SK-N-SH (cell line): ENCODE measurements around the gene TBC1D1. TPM values are rescaled to one million over a fixed set of nuclear protein-coding genes. Genes with fewer than 3 reads are reported as not detected.

ENCODE experiments used
- CTCF ChIA-PET: fragments of 300-600, 350-600 bp; formaldehyde crosslinking; extraction: SDS; loops from one replicate; lab custom pipeline; 2021; lab: Yijun Ruan, JAX
- POLR2A ChIA-PET: fragments of 350-600 bp; sonication (Branson Sonifier 250); formaldehyde crosslinking; extraction: SDS; loops from one replicate; lab custom pipeline; 2020; ENCODE audit warnings: antibody characterized with exemption, inconsistent platforms; lab: Yijun Ruan, JAX
- DNase-seq: peaks from one replicate; pipeline ENCODE4 v3.0.0; 2012
- H2AFZ ChIP-seq: fragments of 200-600 bp; sonication (generic); 2 replicates; pipeline ENCODE4 v1.8.1; 2016; ENCODE audit warnings: antibody characterized with exemption, mild to moderate bottlenecking, low read depth
- H3F3A ChIP-seq: fragments of 200-600 bp; sonication (generic); replicated peaks from 2 replicates; pipeline ENCODE3; 2016; ENCODE audit warnings: antibody characterized with exemption, mild to moderate bottlenecking; ENCODE audit not compliant: insufficient read depth
- H3K27ac ChIP-seq, 2 experiments: fragments of 200-500 bp in 1 of 2; fragments of 200-600 bp in 1 of 2; sonication (Bioruptor generic) in 1 of 2; sonication (generic), shearing (Covaris generic) in 1 of 2; 2 replicates each; pipeline versions ENCODE4 v1.5.1 to v1.6.1; 2014 to 2016; ENCODE audit warnings: low read depth in 2 of 2, inconsistent platforms in 1 of 2, low read length in 1 of 2, mild to moderate bottlenecking in 1 of 2, mixed read lengths in 1 of 2
- H3K27me3 ChIP-seq: fragments of 200-600 bp; sonication (generic), shearing (Covaris generic); 2 replicates; pipeline ENCODE4 v1.6.1; 2016; ENCODE audit warnings: mixed run types; ENCODE audit not compliant: insufficient read depth
- H3K36me3 ChIP-seq, 2 experiments: fragments of 200-500 bp in 1 of 2; fragments of 200-600 bp in 1 of 2; sonication (Bioruptor generic) in 1 of 2; sonication (generic) in 1 of 2; replicated peaks in 1 of 2; 2 replicates each; pipeline versions ENCODE3 to v1.5.1; 2014 to 2016; ENCODE audit warnings: low read length in 1 of 2, mild to moderate bottlenecking in 1 of 2; ENCODE audit not compliant: insufficient read depth in 2 of 2, control insufficient read depth in 1 of 2
- H3K4me1 ChIP-seq, 2 experiments: fragments of 200-500 bp in 1 of 2; fragments of 200-600 bp in 1 of 2; sonication (Bioruptor generic) in 1 of 2; sonication (generic), shearing (Covaris generic) in 1 of 2; 2 replicates each; pipeline versions ENCODE4 v1.5.1 to v1.6.1; 2014 to 2016; ENCODE audit warnings: low read depth in 1 of 2, low read length in 1 of 2, mixed run types in 1 of 2; ENCODE audit not compliant: insufficient read depth in 2 of 2, control insufficient read depth in 1 of 2
- H3K4me2 ChIP-seq: fragments of 200-600 bp; sonication (generic), shearing (Covaris generic); 2 replicates; pipeline ENCODE4 v1.6.1; 2017; ENCODE audit warnings: mixed run types
- H3K4me3 ChIP-seq, 2 experiments: fragments of 200-500 bp in 1 of 2; fragments of 200-600 bp in 1 of 2; sonication (Bioruptor generic) in 1 of 2; sonication (generic), shearing (Covaris generic) in 1 of 2; 2 replicates each; pipeline versions ENCODE4 v1.5.1 to v1.8.1; 2014 to 2016; ENCODE audit warnings: low read depth in 2 of 2, inconsistent platforms in 1 of 2, low read length in 1 of 2, mild to moderate bottlenecking in 1 of 2, mixed read lengths in 1 of 2, moderate library complexity in 1 of 2
- H3K79me2 ChIP-seq: fragments of 200-600 bp; sonication (generic); 2 replicates; pipeline ENCODE4 v1.8.1; 2017; ENCODE audit warnings: mild to moderate bottlenecking; ENCODE audit not compliant: insufficient read depth
- H3K9ac ChIP-seq: fragments of 200-600 bp; sonication (generic); 2 replicates; pipeline ENCODE4 v1.6.1; 2017; ENCODE audit warnings: mixed run types
- H3K9me2 ChIP-seq: fragments of 200-600 bp; sonication (generic); 2 replicates; pipeline ENCODE4 v1.6.1; 2017; ENCODE audit warnings: mixed run types
- H3K9me3 ChIP-seq: fragments of 200-600 bp; sonication (generic); 2 replicates; pipeline ENCODE4 v1.6.1; 2017; ENCODE audit warnings: mixed run types, mild to moderate bottlenecking, moderate library complexity
- H4K20me1 ChIP-seq: fragments of 200-600 bp; sonication (generic); 2 replicates; pipeline ENCODE4 v1.6.1; 2017; ENCODE audit warnings: mild to moderate bottlenecking, mixed run types; ENCODE audit not compliant: insufficient read depth
- CHD2 ChIP-seq: fragments of 150-350 bp; IDR thresholded peaks from 2 replicates; pipeline ENCODE4 v1.6.1; 2018; ENCODE audit warnings: low read length; ENCODE audit not compliant: partially characterized antibody
- ELF1 ChIP-seq: IDR thresholded peaks from 2 replicates; pipeline ENCODE4 v1.4.0; 2012
- FOSL2 ChIP-seq: IDR thresholded peaks from 2 replicates; pipeline ENCODE4 v1.4.0; 2012; ENCODE audit warnings: low read depth, mild to moderate bottlenecking, moderate library complexity, borderline replicate concordance
- GABPA ChIP-seq: IDR thresholded peaks from 2 replicates; pipeline ENCODE4 v1.4.0; 2012; ENCODE audit warnings: low read depth, mild to moderate bottlenecking
- GATA2 ChIP-seq: sonication (generic); formaldehyde crosslinking; IDR thresholded peaks from 2 replicates; pipeline ENCODE4 v1.5.0; 2020; ENCODE audit warnings: mild to moderate bottlenecking, missing genetic modification reagents
- IRF3 ChIP-seq: fragments of 150-350 bp; IDR thresholded peaks from 2 replicates; pipeline ENCODE4 v1.6.1; 2016; ENCODE audit warnings: mild to moderate bottlenecking, low read depth, low read length
- MEF2A ChIP-seq: IDR thresholded peaks from 2 replicates; pipeline ENCODE4 v1.4.0; 2012; ENCODE audit warnings: low read depth, borderline replicate concordance
- NFIC ChIP-seq: IDR thresholded peaks from 2 replicates; pipeline ENCODE4 v1.4.0; 2012; ENCODE audit warnings: borderline replicate concordance
- POLR2AphosphoS5 ChIP-seq: IDR thresholded peaks from 2 replicates; pipeline ENCODE4 v1.6.1; 2012; ENCODE audit warnings: low read depth, low read length
- RCOR1 ChIP-seq: fragments of 150-350 bp; IDR thresholded peaks from 2 replicates; pipeline ENCODE4 v1.6.1; 2017; ENCODE audit warnings: antibody characterized with exemption, low read length
- REST ChIP-seq: IDR thresholded peaks from 2 replicates; pipeline ENCODE4 v1.6.1; 2012; ENCODE audit warnings: mild to moderate bottlenecking, low read depth, low read length, moderate library complexity
- SMC3 ChIP-seq: IDR thresholded peaks from 2 replicates; pipeline ENCODE4 v1.6.1; 2012; ENCODE audit warnings: low read depth, low read length, improper control_type of control experiment
- TAF1 ChIP-seq: IDR thresholded peaks from 2 replicates; pipeline ENCODE4 v1.6.1; 2012; ENCODE audit warnings: low read depth, mild to moderate bottlenecking, low read length, moderate library complexity, borderline replicate concordance
- TCF12 ChIP-seq: IDR thresholded peaks from 2 replicates; pipeline ENCODE4 v1.4.0; 2012
- TEAD4 ChIP-seq: IDR thresholded peaks from 2 replicates; pipeline ENCODE4 v1.4.0; 2012; ENCODE audit warnings: mild to moderate bottlenecking, borderline replicate concordance; ENCODE audit not compliant: insufficient read depth
- USF1 ChIP-seq: IDR thresholded peaks from 2 replicates; pipeline ENCODE4 v1.4.0; 2012; ENCODE audit warnings: low read depth, borderline replicate concordance
- YY1 ChIP-seq: IDR thresholded peaks from 2 replicates; pipeline ENCODE4 v1.4.0; 2012; ENCODE audit warnings: low read depth, mild to moderate bottlenecking
- WGBS: methylation state at CpG from one replicate; pipeline ENCODE4 v1.1.6; 2017; ENCODE audit warnings: low lambda C conversion rate; 5-methylcytosine and 5-hydroxymethylcytosine counted together
- polyA plus RNA-seq, 3 experiments: library from polyadenylated mRNA; depleted of rRNA; stranded (reverse); fragments of >200 nt; gene quantifications; 2 replicates each; pipeline ENCODE4 v1.2.3, GENCODE V29; 2012
- TF ChIP-seq, protein P1 (sequence below): fragments of 150-350 bp; IDR thresholded peaks from 2 replicates; pipeline ENCODE4 v1.6.1; 2017; ENCODE audit warnings: antibody characterized with exemption, low read length, low read depth, borderline replicate concordance

TBC1D1 gene
- polyA plus RNA-seq, 1 of the 3 experiments (the other 2 are of a cell fraction) = 29.8 TPM

GRCh38 chr4:38106886-38107514 lies 216.1 kb downstream of the TBC1D1 start:
- H3K27me3 ChIP-seq = no peaks in the 10 kb centered on the region
- no peak overlapping the region for H3K4me2 ChIP-seq
- H2AFZ ChIP-seq = no peak overlapping the region
- H3K4me1 ChIP-seq = no peaks in the 10 kb centered on the region
- H4K20me1 ChIP-seq = no peaks in the 10 kb centered on the region
- no peak overlapping the region for H3K27ac ChIP-seq
- ChIA-PET POLR2A (no interaction called here), CTCF (no interaction called here)
- TF ChIP-seq TEAD4 (no peak), POLR2AphosphoS5 (no peak), IRF3 (no peak), SMC3 (no peak), ELF1 (no peak), YY1 (no peak), GATA2 (CRISPR knock-in tag) (no peak), TAF1 (no peak), MEF2A (no peak), USF1 (no peak), NFIC (no peak), TCF12 (no peak), GABPA (no peak), FOSL2 (no peak), RCOR1 (no peak), CHD2 (no peak), REST (no peak)
- TF ChIP-seq, protein P1, sequence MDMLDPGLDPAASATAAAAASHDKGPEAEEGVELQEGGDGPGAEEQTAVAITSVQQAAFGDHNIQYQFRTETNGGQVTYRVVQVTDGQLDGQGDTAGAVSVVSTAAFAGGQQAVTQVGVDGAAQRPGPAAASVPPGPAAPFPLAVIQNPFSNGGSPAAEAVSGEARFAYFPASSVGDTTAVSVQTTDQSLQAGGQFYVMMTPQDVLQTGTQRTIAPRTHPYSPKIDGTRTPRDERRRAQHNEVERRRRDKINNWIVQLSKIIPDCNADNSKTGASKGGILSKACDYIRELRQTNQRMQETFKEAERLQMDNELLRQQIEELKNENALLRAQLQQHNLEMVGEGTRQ = no peak
- no peaks in the 10 kb centered on the region for H3K79me2 ChIP-seq
- H3K9me3 ChIP-seq = no peaks in the 10 kb centered on the region
- peaks cover 2 to 5% of the 10 kb centered on the region in 2 experiments for H3K36me3 ChIP-seq
- no peaks in the 10 kb centered on the region for H3F3A ChIP-seq
- DNase-seq = no peak
- H3K4me3 ChIP-seq = no peak overlapping the region
- 90% methylated on average over 10 of the region's 10 CpGs for WGBS
- no peaks in the 10 kb centered on the region for H3K9me2 ChIP-seq
- no peak overlapping the region for H3K9ac ChIP-seq
